ENCODE results near the gene SP3. TPM values are rescaled to one million over a fixed set of nuclear protein-coding genes. Genes with fewer than 3 reads are reported as not detected.

SP3 gene
- polyA plus RNA-seq, 2 donors = 11.9 to 17.7 TPM

DNA sequence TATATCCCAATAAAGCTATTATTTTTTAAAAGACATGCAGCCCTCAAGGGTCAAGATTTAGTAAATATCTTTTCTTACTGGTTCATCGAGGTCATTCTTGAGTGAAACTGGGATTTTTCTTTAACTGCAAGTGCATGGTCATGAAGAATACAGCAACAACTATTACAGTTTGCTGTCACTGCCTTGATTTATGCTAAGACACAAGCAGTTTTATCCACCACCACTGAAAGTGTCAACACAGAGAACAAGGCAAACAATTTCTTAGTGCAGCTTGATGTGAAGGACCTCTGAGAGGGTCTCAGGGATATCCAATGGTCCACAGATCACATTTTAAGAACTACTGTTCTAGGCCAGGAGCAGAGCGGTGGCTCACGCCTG, 12.1 kb downstream of the SP3 start:
- Histone ChIP-seq H3K27ac (ENCODE audit: low read depth in 2 of 2, low read length in 1 of 2) (no peak overlapping the region), H3K9me3 (ENCODE audit: control insufficient read depth in 2 of 2, insufficient read depth in 1 of 2, low read depth in 1 of 2, low read length in 1 of 2) (no peaks in the 10 kb centered on the region), H3K4me3 (ENCODE audit: low read depth in 1 of 2, low read length in 2 of 2) (no peak overlapping the region), H3K4me1 (ENCODE audit: control insufficient read depth in 2 of 2, insufficient read depth in 2 of 2, low read length in 1 of 2) (no peaks in the 10 kb centered on the region), H3K27me3 (ENCODE audit: control insufficient read depth in 1 of 2, insufficient read depth in 2 of 2, low read length in 2 of 2) (no peaks in the 10 kb centered on the region), H3K36me3 (ENCODE audit: control insufficient read depth in 2 of 2, insufficient read depth in 2 of 2, low read length in 1 of 2) (peaks cover 0 to 4% of the 10 kb centered on the region in 2 donors)
- 89 to 95% methylated on average over 3 of the region's 3 CpGs for WGBS, 2 donors

- Histone ChIP-seq H3K36me3 (ENCODE audit: control insufficient read depth in 2 of 2, insufficient read depth in 2 of 2, low read length in 1 of 2) (peaks cover 0 to 4% of the 10 kb centered on the region in 2 donors), H3K27ac (ENCODE audit: low read depth in 2 of 2, low read length in 1 of 2) (no peak overlapping the region), H3K4me1 (ENCODE audit: control insufficient read depth in 2 of 2, insufficient read depth in 2 of 2, low read length in 1 of 2) (no peaks in the 10 kb centered on the region), H3K4me3 (ENCODE audit: low read depth in 1 of 2, low read length in 2 of 2) (no peak overlapping the region), H3K27me3 (ENCODE audit: control insufficient read depth in 1 of 2, insufficient read depth in 2 of 2, low read length in 2 of 2) (no peaks in the 10 kb centered on the region), H3K9me3 (ENCODE audit: control insufficient read depth in 2 of 2, insufficient read depth in 1 of 2, low read depth in 1 of 2, low read length in 1 of 2) (no peaks in the 10 kb centered on the region)
- WGBS, 2 donors = 92 to 93% methylated on average over 5 of the region's 5 CpGs
Measured at GRCh38 chr2:173952267-173953046, 12.7 kb downstream of the SP3 start.

DNA sequence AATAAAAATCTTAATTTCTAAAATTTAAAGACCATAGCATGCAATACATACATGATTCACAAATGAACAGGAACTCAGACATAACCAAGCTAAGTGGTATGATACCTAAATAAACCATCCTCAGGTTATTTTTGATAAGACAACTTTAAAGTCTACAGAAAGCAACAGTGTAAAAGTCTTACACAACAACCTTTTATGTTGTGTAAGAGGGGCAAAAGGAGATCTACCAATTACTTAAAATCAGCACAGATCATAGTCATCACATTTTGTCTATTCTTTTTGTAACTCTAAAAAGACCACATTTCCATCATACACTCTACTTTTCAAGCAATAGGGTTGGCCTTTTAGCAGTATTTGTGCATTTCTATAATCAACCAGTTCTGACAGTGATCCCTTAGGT, 16.3 kb downstream of the SP3 start:
- no peaks in the 10 kb centered on the region for H3K36me3 ChIP-seq (ENCODE audit: control insufficient read depth in 2 of 2, insufficient read depth in 2 of 2, low read length in 1 of 2)

GRCh38 chr2:173948198-173948597, 17.0 kb downstream of the SP3 start:
- 94% methylated on average over 2 of the region's 2 CpGs for WGBS, 2 donors
- Histone ChIP-seq H3K36me3 (ENCODE audit: control insufficient read depth in 2 of 2, insufficient read depth in 2 of 2, low read length in 1 of 2) (no peaks in the 10 kb centered on the region), H3K4me1 (ENCODE audit: control insufficient read depth in 2 of 2, insufficient read depth in 2 of 2, low read length in 1 of 2) (no peaks in the 10 kb centered on the region)

More for the DNA sequence above, 16.3 kb downstream of the SP3 start:
- Histone ChIP-seq H3K9me3 (ENCODE audit: control insufficient read depth in 2 of 2, insufficient read depth in 1 of 2, low read depth in 1 of 2, low read length in 1 of 2) (no peaks in the 10 kb centered on the region), H3K27me3 (ENCODE audit: control insufficient read depth in 1 of 2, insufficient read depth in 2 of 2, low read length in 2 of 2) (no peaks in the 10 kb centered on the region), H3K4me1 (ENCODE audit: control insufficient read depth in 2 of 2, insufficient read depth in 2 of 2, low read length in 1 of 2) (no peaks in the 10 kb centered on the region), H3K4me3 (ENCODE audit: low read depth in 1 of 2, low read length in 2 of 2) (no peak overlapping the region), H3K27ac (ENCODE audit: low read depth in 2 of 2, low read length in 1 of 2) (no peak overlapping the region)

DNA sequence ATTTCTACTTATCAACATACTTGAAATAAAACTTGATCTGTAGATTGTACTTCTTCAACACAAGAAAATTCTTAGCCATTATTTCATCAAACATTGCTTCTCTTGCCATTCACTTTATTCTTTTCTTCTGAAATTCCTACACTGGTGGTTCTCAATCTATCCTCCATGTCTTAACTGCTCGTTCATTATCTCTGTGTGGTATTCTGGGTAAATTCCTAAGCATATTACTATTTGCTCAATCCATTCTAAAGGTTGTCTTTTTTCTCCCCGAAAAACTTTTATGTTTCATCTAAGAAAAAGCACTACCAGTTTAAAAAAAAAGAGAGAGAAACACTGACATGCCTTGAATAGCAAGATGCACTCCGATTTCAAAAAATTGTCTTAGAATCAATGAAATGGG, 18.0 kb downstream of the SP3 start:
- Histone ChIP-seq H3K27me3 (ENCODE audit: control insufficient read depth in 1 of 2, insufficient read depth in 2 of 2, low read length in 2 of 2) (no peaks in the 10 kb centered on the region), H3K4me3 (ENCODE audit: low read depth in 1 of 2, low read length in 2 of 2) (no peak overlapping the region), H3K27ac (ENCODE audit: low read depth in 2 of 2, low read length in 1 of 2) (no peak overlapping the region), H3K36me3 (ENCODE audit: control insufficient read depth in 2 of 2, insufficient read depth in 2 of 2, low read length in 1 of 2) (no peaks in the 10 kb centered on the region), H3K9me3 (ENCODE audit: control insufficient read depth in 2 of 2, insufficient read depth in 1 of 2, low read depth in 1 of 2, low read length in 1 of 2) (no peaks in the 10 kb centered on the region), H3K4me1 (ENCODE audit: control insufficient read depth in 2 of 2, insufficient read depth in 2 of 2, low read length in 1 of 2) (no peaks in the 10 kb centered on the region)
- WGBS, 2 donors = 74% methylated on average over 3 of the region's 3 CpGs

More at GRCh38 chr2:173948198-173948597, 17.0 kb downstream of the SP3 start:
- H3K27ac ChIP-seq (ENCODE audit: low read depth in 2 of 2, low read length in 1 of 2) = no peak overlapping the region
- no peaks in the 10 kb centered on the region for H3K9me3 ChIP-seq (ENCODE audit: control insufficient read depth in 2 of 2, insufficient read depth in 1 of 2, low read depth in 1 of 2, low read length in 1 of 2)
- H3K4me3 ChIP-seq (ENCODE audit: low read depth in 1 of 2, low read length in 2 of 2) = no peak overlapping the region
- no peaks in the 10 kb centered on the region for H3K27me3 ChIP-seq (ENCODE audit: control insufficient read depth in 1 of 2, insufficient read depth in 2 of 2, low read length in 2 of 2)

DNA sequence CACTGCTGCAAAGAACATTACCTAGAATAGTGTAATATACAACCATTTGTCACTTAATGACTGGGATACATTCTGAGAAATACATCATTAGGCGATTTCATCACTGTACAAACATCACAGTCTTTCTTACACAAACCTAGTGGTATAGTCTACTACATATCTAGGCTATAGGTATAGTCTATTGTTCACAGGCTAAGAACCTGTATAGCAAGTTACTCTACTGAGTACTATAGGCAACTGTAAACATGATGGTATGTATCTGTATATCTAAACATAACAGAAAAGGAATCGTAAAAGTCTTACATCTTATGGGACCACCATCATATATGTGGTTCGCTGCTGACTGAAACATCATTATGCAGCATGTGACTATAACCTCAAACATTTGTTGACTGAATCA, 21.4 kb downstream of the SP3 start:
- 83 to 85% methylated on average over 3 of the region's 3 CpGs for WGBS, 2 donors
- Histone ChIP-seq H3K27me3 (ENCODE audit: control insufficient read depth in 1 of 2, insufficient read depth in 2 of 2, low read length in 2 of 2) (no peaks in the 10 kb centered on the region), H3K36me3 (ENCODE audit: control insufficient read depth in 2 of 2, insufficient read depth in 2 of 2, low read length in 1 of 2) (no peaks in the 10 kb centered on the region), H3K27ac (ENCODE audit: low read depth in 2 of 2, low read length in 1 of 2) (no peak overlapping the region), H3K4me3 (ENCODE audit: low read depth in 1 of 2, low read length in 2 of 2) (no peak overlapping the region), H3K4me1 (ENCODE audit: control insufficient read depth in 2 of 2, insufficient read depth in 2 of 2, low read length in 1 of 2) (peaks cover 0 to 6% of the 10 kb centered on the region in 2 donors), H3K9me3 (ENCODE audit: control insufficient read depth in 2 of 2, insufficient read depth in 1 of 2, low read depth in 1 of 2, low read length in 1 of 2) (no peaks in the 10 kb centered on the region)

GRCh38 chr2:173942861-173943523, 22.2 kb downstream of the SP3 start:
- 97 to 98% methylated on average over 3 of the region's 3 CpGs for WGBS, 2 donors
- Histone ChIP-seq H3K4me1 (ENCODE audit: control insufficient read depth in 2 of 2, insufficient read depth in 2 of 2, low read length in 1 of 2) (peaks cover 0 to 6% of the 10 kb centered on the region in 2 donors), H3K9me3 (ENCODE audit: control insufficient read depth in 2 of 2, insufficient read depth in 1 of 2, low read depth in 1 of 2, low read length in 1 of 2) (no peaks in the 10 kb centered on the region), H3K27ac (ENCODE audit: low read depth in 2 of 2, low read length in 1 of 2) (no peak overlapping the region), H3K4me3 (ENCODE audit: low read depth in 1 of 2, low read length in 2 of 2) (no peak overlapping the region), H3K27me3 (ENCODE audit: control insufficient read depth in 1 of 2, insufficient read depth in 2 of 2, low read length in 2 of 2) (no peaks in the 10 kb centered on the region), H3K36me3 (ENCODE audit: control insufficient read depth in 2 of 2, insufficient read depth in 2 of 2, low read length in 1 of 2) (no peaks in the 10 kb centered on the region)

DNA sequence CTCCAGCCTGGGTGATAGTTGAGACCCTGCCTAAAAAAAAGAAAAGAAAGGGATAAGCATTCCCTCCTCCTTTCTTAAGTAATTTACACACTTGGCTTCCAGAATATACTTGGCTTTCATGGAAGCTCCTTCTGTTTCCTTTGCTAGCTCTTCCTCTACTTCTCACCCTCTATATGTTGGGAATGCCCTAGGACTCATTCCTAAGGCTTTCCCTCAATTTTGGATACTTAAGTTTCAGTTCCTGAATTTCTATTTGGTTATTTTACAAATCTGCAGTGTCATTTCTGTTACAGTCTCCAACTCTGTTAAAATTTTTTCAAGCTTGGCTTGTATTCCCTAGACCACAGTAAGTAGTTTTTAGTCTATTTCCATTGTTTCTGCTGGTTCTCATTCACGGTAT, 23.6 kb downstream of the SP3 start:
- WGBS, 2 donors = 81 to 86% methylated on average over 1 of the region's 1 CpG
- H3K4me3 ChIP-seq (ENCODE audit: low read depth in 1 of 2, low read length in 2 of 2) = no peak overlapping the region
- H3K36me3 ChIP-seq (ENCODE audit: control insufficient read depth in 2 of 2, insufficient read depth in 2 of 2, low read length in 1 of 2) = no peaks in the 10 kb centered on the region
- H3K9me3 ChIP-seq (ENCODE audit: control insufficient read depth in 2 of 2, insufficient read depth in 1 of 2, low read depth in 1 of 2, low read length in 1 of 2) = no peaks in the 10 kb centered on the region
- peaks cover 0 to 6% of the 10 kb centered on the region in 2 donors for H3K4me1 ChIP-seq (ENCODE audit: control insufficient read depth in 2 of 2, insufficient read depth in 2 of 2, low read length in 1 of 2)
- no peaks in the 10 kb centered on the region for H3K27me3 ChIP-seq (ENCODE audit: control insufficient read depth in 1 of 2, insufficient read depth in 2 of 2, low read length in 2 of 2)
- no peak overlapping the region for H3K27ac ChIP-seq (ENCODE audit: low read depth in 2 of 2, low read length in 1 of 2)

- WGBS, 2 donors = 84 to 88% methylated on average over 5 of the region's 5 CpGs
- Histone ChIP-seq H3K4me1 (ENCODE audit: control insufficient read depth in 2 of 2, insufficient read depth in 2 of 2, low read length in 1 of 2) (peaks cover 0 to 6% of the 10 kb centered on the region in 2 donors), H3K27ac (ENCODE audit: low read depth in 2 of 2, low read length in 1 of 2) (peak overlapping the region in 1 of 2 donors; percentile 58)
Measured at GRCh38 chr2:173940208-173941020, 24.8 kb downstream of the SP3 start.

More at GRCh38 chr2:173940208-173941020, 24.8 kb downstream of the SP3 start:
- H3K27me3 ChIP-seq (ENCODE audit: control insufficient read depth in 1 of 2, insufficient read depth in 2 of 2, low read length in 2 of 2) = no peaks in the 10 kb centered on the region
- H3K36me3 ChIP-seq (ENCODE audit: control insufficient read depth in 2 of 2, insufficient read depth in 2 of 2, low read length in 1 of 2) = no peaks in the 10 kb centered on the region
- no peaks in the 10 kb centered on the region for H3K9me3 ChIP-seq (ENCODE audit: control insufficient read depth in 2 of 2, insufficient read depth in 1 of 2, low read depth in 1 of 2, low read length in 1 of 2)
- no peak overlapping the region for H3K4me3 ChIP-seq (ENCODE audit: low read depth in 1 of 2, low read length in 2 of 2)

Data from esophagus (tissue), 2 donors.